ENCODE data around the gene TTC39B.

GRCh38 chr9:15205632-15206420 lies 101.2 kb downstream of the TTC39B start:
- peak; percentile 43; the same call in 1 of the 2 replicates for TF ChIP-seq POLR2AphosphoS5 (IDR thresholded peaks at IDR 0.05; ENCODE audit: borderline replicate concordance, low read depth, low read length)
- no peak for TF ChIP-seq EZH2 (IDR thresholded peaks at IDR 0.05)
